Mammary epithelial cell (primary cell): ENCODE measurements around the gene GOLGA6L4.
"Not testable (repeated sequence)": the region's sequence is repeated elsewhere in the genome, so short reads cannot be mapped to it uniquely, and the experiment has no call there.

ENCODE experiments used
- CTCF ChIP-seq, 2 donors: IDR thresholded peaks in 1 of 2; conservative IDR thresholded peaks in 1 of 2; 2 replicates each; pipeline ENCODE4 v1.5.1; 2011 to 2012; ENCODE audit warnings: inconsistent platforms in 2 of 2, low read length in 2 of 2, mild to moderate bottlenecking in 2 of 2, control low read depth in 1 of 2, low read depth in 1 of 2; ENCODE audit not compliant: insufficient read depth in 1 of 2; ENCODE audit errors: extremely low read depth in 1 of 2
- EZH2 ChIP-seq: IDR thresholded peaks from 2 replicates; pipeline ENCODE4 v1.6.1; 2012; ENCODE audit warnings: low read length, inconsistent platforms, borderline replicate concordance

GRCh38 chr15:84246441-84246840 is 10.9 kb downstream of the GOLGA6L4 start:
- TF ChIP-seq CTCF (conservative IDR thresholded peaks at IDR 0.05 in 1 of 2, IDR thresholded peaks at IDR 0.05 in 1 of 2; ENCODE audit: extremely low read depth in 1 of 2, insufficient read depth in 1 of 2, low read depth in 1 of 2, low read length in 2 of 2), result peak in 1 of 2 donors; percentile 23
- not testable (repeated sequence) for TF ChIP-seq EZH2
